Thyroid gland (tissue), 4 donors: Measurements from ENCODE around the gene FDXR. TPM values are rescaled to one million over a fixed set of nuclear protein-coding genes. Genes with fewer than 3 reads are reported as not detected.

Source experiments
- DNase-seq, 2 donors: peaks; one replicate each; pipeline ENCODE4 v3.0.0-alpha.2; 2019
- H3K27ac ChIP-seq, 3 donors: fragments of 200-600 bp; sonication (generic); 1 replicate in 2 of 3; 2 replicates in 1 of 3; pipeline ENCODE4 v1.5.1; 2016 to 2019; ENCODE audit warnings: mild to moderate bottlenecking in 1 of 3, moderate library complexity in 1 of 3
- H3K27me3 ChIP-seq: fragments of 200-600 bp; sonication (generic); one replicate; pipeline ENCODE4 v1.5.1; 2019
- H3K36me3 ChIP-seq, 2 donors: fragments of 200-600 bp; sonication (generic); one replicate each; pipeline ENCODE4 v1.5.1; 2016 to 2019
- H3K4me1 ChIP-seq, 2 donors: fragments of 200-600 bp; sonication (generic); one replicate each; pipeline ENCODE4 v1.5.1; 2017 to 2019
- H3K4me3 ChIP-seq, 3 donors: fragments of 200-600 bp; sonication (generic); replicated peaks in 1 of 3; 1 replicate in 2 of 3; 2 replicates in 1 of 3; pipeline ENCODE4 v1.5.1; 2016; ENCODE audit warnings: mild to moderate bottlenecking in 1 of 3
- H3K9me3 ChIP-seq: fragments of 200-600 bp; sonication (generic); one replicate; pipeline ENCODE4 v1.5.1; 2017
- CTCF ChIP-seq, 6 experiments: fragments of 200-600 bp in 3 of 6; fragments of 450-650 bp in 3 of 6; sonication (generic) in 3 of 6; IDR thresholded peaks; one replicate each; pipeline ENCODE4 v1.5.1; 2016 to 2019; ENCODE audit warnings: antibody characterized with exemption in 6 of 6, mild to moderate bottlenecking in 2 of 6, inconsistent platforms in 1 of 6, moderate library complexity in 1 of 6
- POLR2A ChIP-seq, 2 donors: fragments of 450-650 bp; IDR thresholded peaks; one replicate each; pipeline ENCODE4 v1.6.1; 2017; ENCODE audit warnings: antibody characterized with exemption in 2 of 2, mild to moderate bottlenecking in 2 of 2, moderate library complexity in 1 of 2
- WGBS, 2 donors: methylation state at CpG; one replicate each; pipeline ENCODE4 v1.1.5; 2017; 5-methylcytosine and 5-hydroxymethylcytosine counted together
- intact Hi-C: fragments of 100-400 bp; cut with DNase I; formaldehyde crosslinking; loops from one replicate; pipeline ENCODE4 v1.15.1; 2023
- total RNA-seq, 4 donors: library from RNA; depleted of rRNA; stranded (reverse); fragments of >200 nt; gene quantifications; one replicate each; pipeline ENCODE4 v1.2.3, GENCODE V29; 2016

FDXR gene
- total RNA-seq, 4 donors from 2014 or later = 5.9 to 18.6 (median 10.2) TPM

- no peak overlapping the region for H3K4me3 ChIP-seq
- WGBS, 2 donors = 89 to 90% methylated on average over 8 to 12 of the region's 25 CpGs
- H3K27me3 ChIP-seq = peaks cover 3% of the 10 kb centered on the region
- peaks cover 19 to 29% of the 10 kb centered on the region in 2 donors for H3K4me1 ChIP-seq
- intact Hi-C loops = loop anchor here (2.0 kb wide), 2 partner anchors 71 to 119 kb away; no protein-coding TSS in a partner anchor
- DNase-seq = no peak
- no peaks in the 10 kb centered on the region for H3K9me3 ChIP-seq
- no peak overlapping the region for H3K27ac ChIP-seq
- TF ChIP-seq CTCF (IDR thresholded peaks at IDR 0.05) = no peak
- no peak for TF ChIP-seq POLR2A (IDR thresholded peaks at IDR 0.05)
- H3K36me3 ChIP-seq = no peaks in the 10 kb centered on the region
Measured at GRCh38 chr17:74863420-74864296, 9.1 kb downstream of the FDXR start.

GRCh38 chr17:74862919-74863318 is 9.9 kb downstream of the FDXR start:
- Histone ChIP-seq H3K36me3 (no peaks in the 10 kb centered on the region), H3K27ac (no peak overlapping the region), H3K4me1 (peaks cover 21 to 35% of the 10 kb centered on the region in 2 donors), H3K27me3 (peaks cover 3% of the 10 kb centered on the region), H3K9me3 (no peaks in the 10 kb centered on the region), H3K4me3 (no peak overlapping the region)
- TF ChIP-seq CTCF (IDR thresholded peaks at IDR 0.05) (no peak), POLR2A (IDR thresholded peaks at IDR 0.05) (no peak)
- intact Hi-C loops = loop anchor here (2.0 kb wide), 1 partner anchor 118 kb away; no protein-coding TSS in a partner anchor
- DNase-seq = no peak
- 83 to 97% methylated on average over 1 to 6 of the region's 6 CpGs for WGBS, 2 donors

DNA sequence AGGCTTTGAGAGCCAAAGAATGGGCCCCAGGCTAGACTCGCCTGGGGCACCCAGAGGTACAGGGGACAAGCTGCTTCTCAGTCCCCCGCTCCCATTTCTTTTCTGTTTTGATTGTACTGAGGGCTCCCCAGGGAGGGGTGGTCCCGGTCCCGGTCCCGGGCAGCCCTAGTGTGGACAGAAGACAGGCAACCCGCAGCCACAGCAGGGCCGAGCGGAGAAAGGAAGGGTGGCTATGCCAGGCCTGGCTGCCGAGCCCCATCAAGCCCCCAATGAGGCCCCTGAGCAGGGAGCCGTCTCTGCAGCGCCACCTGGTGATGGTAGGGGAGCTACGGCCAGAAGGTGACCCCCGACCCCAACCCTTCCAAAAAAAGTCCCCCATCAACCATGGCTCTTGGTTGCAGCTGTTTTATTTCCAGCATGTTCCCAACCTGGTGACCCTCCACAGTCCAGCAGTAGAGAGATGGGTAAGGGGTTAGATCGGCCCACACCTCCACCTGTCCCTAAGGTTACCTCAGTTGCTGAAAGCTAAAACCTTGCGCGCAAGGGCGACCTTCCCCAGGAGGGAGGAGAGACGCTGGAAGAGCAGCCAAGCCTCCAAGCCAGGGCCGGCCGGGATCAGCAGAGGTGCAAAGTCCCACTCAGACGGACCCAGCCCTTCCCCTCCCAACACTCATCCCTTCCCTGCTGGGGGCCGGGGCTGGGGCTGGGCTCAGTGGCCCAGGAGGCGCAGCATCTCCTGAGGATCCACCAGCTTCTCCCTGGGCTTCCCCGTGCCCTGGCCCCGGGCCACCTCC is 10.5 kb downstream of the FDXR start:
- Histone ChIP-seq H3K4me1 (peaks cover 21 to 40% of the 10 kb centered on the region in 2 donors), H3K27me3 (peaks cover 3% of the 10 kb centered on the region), H3K27ac (peak overlapping the region in 1 of 3 donors; percentile 37), H3K4me3 (peak overlapping the region in 1 of 3 donors; percentile 57), H3K36me3 (no peaks in the 10 kb centered on the region), H3K9me3 (no peaks in the 10 kb centered on the region)
- intact Hi-C loops = loop anchor here (2.0 kb wide), 1 partner anchor 118 kb away; no protein-coding TSS in a partner anchor
- TF ChIP-seq POLR2A (IDR thresholded peaks at IDR 0.05) (peak in 1 of 2 donors; percentile 29), CTCF (IDR thresholded peaks at IDR 0.05) (peak; percentile 62 to 91 (median 86))
- DNase-seq = peak; percentile 77 to 88
- 49 to 87% methylated on average over 5 to 17 of the region's 25 CpGs for WGBS, 2 donors

DNA sequence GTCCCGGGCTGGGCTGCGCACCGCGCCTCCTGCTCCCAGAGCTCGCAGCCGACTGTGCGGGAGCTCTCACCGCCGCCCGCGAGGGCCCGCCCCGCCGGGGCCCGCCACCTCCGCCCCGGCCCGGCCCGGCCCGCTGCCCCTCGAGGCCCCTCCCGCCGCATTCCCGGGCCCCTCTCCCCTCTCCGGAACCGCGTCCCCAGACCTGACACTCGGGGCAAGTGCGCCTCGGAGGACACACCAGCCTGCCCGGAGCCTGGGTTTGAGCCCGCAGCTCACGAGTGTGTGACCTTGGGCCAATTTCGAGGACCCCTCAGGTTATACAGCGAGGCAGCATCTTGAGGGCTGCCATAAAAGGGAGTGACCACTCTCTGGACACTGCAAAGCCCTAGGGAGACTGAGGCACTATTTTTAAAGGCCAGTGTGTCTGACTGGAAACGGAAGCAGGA is 11.1 kb downstream of the FDXR start:
- Histone ChIP-seq H3K27me3 (peaks cover 3% of the 10 kb centered on the region), H3K36me3 (no peaks in the 10 kb centered on the region), H3K27ac (peak overlapping the region in 1 of 3 donors; percentile 37), H3K9me3 (no peaks in the 10 kb centered on the region), H3K4me1 (peaks cover 21 to 43% of the 10 kb centered on the region in 2 donors), H3K4me3 (peak overlapping the region in 1 of 3 donors; percentile 57)
- DNase-seq = peak in 1 of 2 donors; percentile 14
- 4% methylated on average over 15 of the region's 36 CpGs; no CpG with 5 or more reads in 1 of the 2 donors for whole genome bisulfite sequencing, 2 donors
- intact Hi-C loops = loop anchor here (2.0 kb wide), 1 partner anchor 117 kb away; no protein-coding TSS in a partner anchor
- TF ChIP-seq CTCF (IDR thresholded peaks at IDR 0.05) (no peak), POLR2A (IDR thresholded peaks at IDR 0.05) (no peak)
